Measurements from ENCODE around the gene GATD1. TPM values are rescaled to one million over a fixed set of nuclear protein-coding genes. Genes with fewer than 3 reads are reported as not detected.

GATD1 gene, protein sequence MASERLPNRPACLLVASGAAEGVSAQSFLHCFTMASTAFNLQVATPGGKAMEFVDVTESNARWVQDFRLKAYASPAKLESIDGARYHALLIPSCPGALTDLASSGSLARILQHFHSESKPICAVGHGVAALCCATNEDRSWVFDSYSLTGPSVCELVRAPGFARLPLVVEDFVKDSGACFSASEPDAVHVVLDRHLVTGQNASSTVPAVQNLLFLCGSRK
- total RNA-seq: 10 to 100 TPM; 47.7 to 51.9 TPM

DNA sequence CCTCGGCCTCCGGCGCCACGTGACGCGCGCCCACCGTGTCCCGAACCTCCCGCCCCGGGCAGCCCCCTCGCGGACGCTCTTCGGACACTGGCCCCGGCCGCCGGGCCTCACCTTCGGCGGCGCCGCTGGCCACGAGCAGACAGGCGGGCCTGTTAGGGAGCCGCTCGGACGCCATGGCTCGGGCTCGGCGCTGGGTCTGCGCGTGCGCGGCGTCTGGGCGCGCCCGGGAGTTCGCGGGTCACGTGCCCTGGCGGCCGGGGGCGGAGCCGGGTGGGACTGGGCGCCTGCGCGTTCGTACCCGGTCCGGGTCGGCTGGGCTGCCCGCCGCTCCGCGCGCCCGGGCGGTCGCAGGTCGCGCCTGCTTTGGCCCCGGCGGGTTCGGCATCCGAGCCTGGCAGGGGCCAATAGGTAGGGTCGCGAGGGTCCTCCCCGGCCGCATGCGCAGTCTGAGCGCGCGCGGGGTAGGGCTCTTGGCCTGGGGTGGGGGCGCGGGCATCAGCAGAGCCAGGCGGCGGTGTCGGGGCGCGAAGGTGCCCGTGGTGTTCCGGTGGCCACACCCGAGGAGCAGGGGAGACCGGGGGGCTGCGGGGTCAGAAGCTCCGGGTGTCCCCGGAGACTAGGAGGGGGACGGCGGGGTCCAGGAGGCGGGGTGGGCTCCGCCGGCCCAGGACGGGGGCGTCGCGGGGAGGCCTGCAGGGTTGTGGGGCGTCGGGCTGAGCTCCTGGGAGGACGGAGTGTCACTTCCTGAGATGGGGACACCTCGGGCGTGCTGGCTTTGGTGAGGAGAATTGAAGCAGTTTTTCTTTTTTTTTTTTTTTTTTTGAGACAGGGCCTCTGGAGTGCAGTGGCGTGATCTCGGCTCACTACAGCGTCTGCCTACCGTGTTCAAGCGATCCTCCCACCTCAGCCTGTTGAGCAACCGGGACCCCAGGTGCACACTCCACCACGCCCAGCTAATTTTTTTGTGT is at the start of gene GATD1:
Gene GATD1 (minus strand): TSS at position 200 of the 968 bp plus-strand sequence. CDS start 25 bp downstream, at position 175.
- peaks cover 28% of the 10 kb centered on the region for H3K4me1 Mint-ChIP-seq
- H3K4me3 Mint-ChIP-seq: peak within 1 kb of the TSS; percentile 91
- DNase-seq: peak; percentile 98
- H3K36me3 Mint-ChIP-seq: peaks cover 13% of the 10 kb centered on the region
- no peaks in the 10 kb centered on the region for H3K9me3 Mint-ChIP-seq
- H3K27ac Mint-ChIP-seq: peak within 1 kb of the TSS; percentile 83
- no peaks in the 10 kb centered on the region for H3K27me3 Mint-ChIP-seq

DNA sequence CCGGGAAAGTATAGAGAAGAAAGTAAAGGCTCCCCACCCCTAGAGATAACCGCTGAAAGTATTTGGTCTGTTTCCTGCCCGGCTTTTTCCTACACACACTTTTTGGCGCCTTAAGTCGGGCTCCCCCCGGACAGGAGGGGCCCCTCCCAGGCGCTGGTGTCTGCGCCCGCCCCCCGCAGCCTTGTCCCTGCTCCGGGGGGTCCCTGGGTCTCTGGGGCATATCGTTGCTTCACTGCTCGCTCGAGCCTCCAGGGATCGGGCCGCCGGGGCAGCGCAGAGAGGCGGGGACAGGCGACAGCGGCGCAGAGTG is 49.5 kb upstream of the GATD1 start:
- DNase-seq: no peak
- H3K4me3 Mint-ChIP-seq: peak overlapping the region; percentile 72
- H3K36me3 Mint-ChIP-seq: peaks cover 9% of the 10 kb centered on the region
- H3K27me3 Mint-ChIP-seq: peaks cover 41% of the 10 kb centered on the region
- no peak overlapping the region for H3K27ac Mint-ChIP-seq
- peaks cover 20% of the 10 kb centered on the region for H3K4me1 Mint-ChIP-seq
- H3K9me3 Mint-ChIP-seq: no peaks in the 10 kb centered on the region

DNA sequence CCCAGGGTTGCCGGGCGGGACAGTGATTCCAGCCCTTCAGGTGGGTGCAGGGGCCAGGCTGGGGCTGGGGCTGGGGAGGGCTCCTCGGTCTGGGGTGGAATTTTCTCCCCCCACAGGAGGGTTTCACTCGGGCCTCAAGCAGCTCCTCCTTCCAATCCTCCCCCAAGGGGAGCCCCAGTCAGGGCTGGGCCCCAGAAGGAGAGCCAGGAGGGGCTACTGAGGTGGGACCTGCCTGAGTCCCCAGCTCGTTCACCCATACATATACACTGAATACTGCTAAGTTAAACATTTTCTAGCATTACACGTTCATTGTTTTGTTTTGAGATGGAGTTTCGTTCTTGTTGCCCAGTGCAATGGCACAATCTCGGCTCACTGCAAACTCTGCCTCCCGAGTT is 48.9 kb upstream of the GATD1 start:
- H3K27me3 Mint-ChIP-seq: peaks cover 36% of the 10 kb centered on the region
- no peak for DNase-seq
- peaks cover 9% of the 10 kb centered on the region for H3K36me3 Mint-ChIP-seq
- H3K27ac Mint-ChIP-seq: no peak overlapping the region
- H3K4me3 Mint-ChIP-seq: peak overlapping the region; percentile 72
- peaks cover 20% of the 10 kb centered on the region for H3K4me1 Mint-ChIP-seq
- no peaks in the 10 kb centered on the region for H3K9me3 Mint-ChIP-seq

DNA sequence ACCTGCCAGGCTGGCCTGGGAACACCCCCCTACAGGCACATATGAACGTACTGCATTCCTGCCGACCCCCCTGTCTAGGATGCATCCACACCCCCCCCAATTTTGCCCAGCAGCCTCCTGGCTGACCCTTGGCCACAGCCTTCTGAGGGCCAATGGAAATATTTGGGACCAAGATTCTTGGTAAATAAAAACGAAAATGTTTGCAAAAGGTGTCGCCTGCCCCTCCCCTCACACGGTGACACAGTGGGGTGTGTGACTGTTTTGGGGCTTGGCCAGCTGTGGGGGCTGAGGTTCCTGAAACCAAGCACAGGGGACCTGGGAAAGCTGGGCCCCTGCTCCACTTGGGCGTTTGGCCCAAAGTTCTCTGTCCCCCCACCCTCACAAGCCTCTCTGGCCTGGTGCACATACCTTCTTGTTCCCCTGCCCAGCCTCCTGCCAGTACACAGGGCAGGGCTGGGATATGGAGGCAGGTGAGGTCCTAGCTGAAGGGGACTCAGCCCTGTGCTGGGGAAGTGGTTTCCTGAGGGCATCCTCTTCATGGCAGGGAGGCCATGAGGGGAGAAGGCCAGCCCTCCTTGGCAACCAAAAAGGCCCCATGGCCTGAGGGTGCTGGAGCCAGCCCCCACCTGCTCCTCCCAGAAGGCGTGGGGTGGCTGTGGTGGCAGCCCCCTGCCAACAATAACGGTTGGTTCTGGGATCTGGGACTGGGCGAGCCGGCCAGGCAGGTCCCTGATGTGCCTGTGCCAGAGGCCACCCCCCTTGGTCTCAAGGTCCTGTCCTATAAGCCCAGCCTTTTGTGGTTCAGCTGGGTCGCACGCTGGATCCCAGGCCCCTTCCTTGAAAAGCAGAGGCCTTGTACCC is 48.3 kb upstream of the GATD1 start:
- no peak for DNase-seq
- Mint-ChIP-seq H3K27me3 (peaks cover 34% of the 10 kb centered on the region), H3K4me1 (peaks cover 25% of the 10 kb centered on the region), H3K4me3 (no peak overlapping the region), H3K9me3 (no peaks in the 10 kb centered on the region), H3K36me3 (peaks cover 9% of the 10 kb centered on the region), H3K27ac (no peak overlapping the region)

DNA sequence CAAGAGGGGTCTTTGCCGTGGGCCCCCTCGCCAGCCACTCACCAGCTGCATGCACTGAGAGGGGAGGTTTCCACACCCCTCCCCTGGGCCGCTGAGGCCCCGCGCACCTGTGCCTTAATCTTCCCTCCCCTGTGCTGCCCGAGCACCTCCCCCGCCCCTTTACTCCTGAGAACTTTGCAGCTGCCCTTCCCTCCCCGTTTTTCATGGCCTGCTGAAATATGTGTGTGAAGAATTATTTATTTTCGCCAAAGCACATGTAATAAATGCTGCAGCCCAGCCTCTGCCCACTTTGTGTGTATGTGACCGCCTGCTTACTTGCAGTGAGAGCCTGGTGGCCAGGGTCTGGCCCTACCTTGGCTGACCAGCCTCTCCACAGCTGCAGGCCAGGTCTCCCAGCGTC is 47.7 kb upstream of the GATD1 start:
- H3K9me3 Mint-ChIP-seq: no peaks in the 10 kb centered on the region
- H3K4me1 Mint-ChIP-seq: peaks cover 28% of the 10 kb centered on the region
- DNase-seq: no peak
- peaks cover 29% of the 10 kb centered on the region for H3K27me3 Mint-ChIP-seq
- H3K27ac Mint-ChIP-seq: no peak overlapping the region
- no peak overlapping the region for H3K4me3 Mint-ChIP-seq
- peaks cover 9% of the 10 kb centered on the region for H3K36me3 Mint-ChIP-seq

DNA sequence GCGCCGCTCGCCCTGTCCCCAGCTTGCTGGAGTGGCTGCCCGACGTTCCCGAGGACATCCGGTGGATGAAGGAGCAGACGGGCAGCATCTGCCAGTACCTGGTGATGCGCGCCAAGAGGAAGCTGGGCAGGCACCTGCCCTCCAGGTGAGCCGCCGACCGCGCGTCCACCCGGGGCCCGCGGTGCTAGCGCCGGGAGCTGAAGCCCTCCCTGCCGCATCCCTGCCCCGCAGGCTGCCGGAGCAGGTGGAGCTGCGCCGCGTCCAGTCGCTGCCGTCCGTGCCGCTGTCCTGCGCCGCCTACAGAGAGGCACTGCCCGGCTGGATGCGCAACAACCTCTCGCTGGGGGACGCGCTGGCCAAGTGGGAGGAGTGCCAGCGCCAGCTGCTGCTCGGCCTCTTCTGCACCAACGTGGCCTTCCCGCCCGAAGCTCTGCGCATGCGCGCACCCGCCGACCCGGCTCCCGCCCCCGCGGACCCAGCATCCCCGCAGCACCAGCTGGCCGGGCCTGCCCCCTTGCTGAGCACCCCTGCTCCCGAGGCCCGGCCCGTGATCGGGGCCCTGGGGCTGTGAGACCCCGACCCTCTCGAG is 47.1 kb upstream of the GATD1 start:
- peaks cover 27% of the 10 kb centered on the region for H3K4me1 Mint-ChIP-seq
- no peaks in the 10 kb centered on the region for H3K9me3 Mint-ChIP-seq

DNA sequence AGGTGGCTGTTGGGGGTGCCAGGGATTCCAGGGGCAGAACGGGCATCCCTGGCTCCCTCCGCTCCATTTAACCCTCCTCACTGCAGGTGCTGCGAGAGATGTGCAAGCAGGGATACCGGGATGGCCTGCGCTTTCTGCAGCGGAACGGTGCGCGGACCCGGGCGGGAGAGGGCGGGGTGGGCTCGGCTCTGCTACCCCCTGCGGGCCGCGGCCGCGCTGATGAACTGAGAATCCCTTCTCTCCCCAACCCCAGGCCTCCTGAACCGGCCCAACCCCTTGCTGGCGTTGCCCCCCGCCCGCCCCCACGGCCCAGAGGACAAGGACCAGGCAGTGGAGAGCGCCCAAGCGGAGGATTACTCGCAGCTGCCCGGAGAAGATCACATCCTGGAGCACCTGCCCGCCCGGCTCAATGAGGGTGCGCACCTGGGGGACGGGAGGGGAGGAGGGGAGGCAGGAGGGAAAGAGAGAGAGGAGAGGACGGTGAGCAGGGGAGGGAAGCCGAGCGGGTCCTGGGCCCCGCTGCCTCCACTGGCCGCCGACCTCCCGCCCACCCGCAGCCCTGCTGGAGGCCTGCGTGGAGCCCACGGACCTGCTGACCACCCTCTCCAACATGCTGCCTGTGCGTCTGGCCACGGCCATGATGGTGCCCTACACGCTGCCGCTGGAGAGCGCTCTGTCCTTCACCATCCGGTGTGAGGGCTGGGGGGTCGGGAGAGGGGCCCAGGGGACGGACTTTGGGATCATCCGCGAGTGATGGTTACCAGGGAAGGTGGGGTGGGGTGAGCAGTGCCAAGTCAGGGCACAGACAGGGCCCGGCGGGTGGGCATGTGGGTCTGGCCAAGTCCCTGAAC is 46.4 kb upstream of the GATD1 start:
- no peak for DNase-seq
- H3K36me3 Mint-ChIP-seq: peaks cover 9% of the 10 kb centered on the region
- H3K27ac Mint-ChIP-seq: no peak overlapping the region
- H3K4me1 Mint-ChIP-seq: peaks cover 22% of the 10 kb centered on the region
- no peaks in the 10 kb centered on the region for H3K9me3 Mint-ChIP-seq
- no peak overlapping the region for H3K4me3 Mint-ChIP-seq
- peaks cover 16% of the 10 kb centered on the region for H3K27me3 Mint-ChIP-seq

More for the DNA sequence above, 47.1 kb upstream of the GATD1 start:
- Mint-ChIP-seq H3K4me3 (no peak overlapping the region), H3K36me3 (peaks cover 9% of the 10 kb centered on the region), H3K27ac (no peak overlapping the region), H3K27me3 (peaks cover 23% of the 10 kb centered on the region)
- DNase-seq: no peak

DNA sequence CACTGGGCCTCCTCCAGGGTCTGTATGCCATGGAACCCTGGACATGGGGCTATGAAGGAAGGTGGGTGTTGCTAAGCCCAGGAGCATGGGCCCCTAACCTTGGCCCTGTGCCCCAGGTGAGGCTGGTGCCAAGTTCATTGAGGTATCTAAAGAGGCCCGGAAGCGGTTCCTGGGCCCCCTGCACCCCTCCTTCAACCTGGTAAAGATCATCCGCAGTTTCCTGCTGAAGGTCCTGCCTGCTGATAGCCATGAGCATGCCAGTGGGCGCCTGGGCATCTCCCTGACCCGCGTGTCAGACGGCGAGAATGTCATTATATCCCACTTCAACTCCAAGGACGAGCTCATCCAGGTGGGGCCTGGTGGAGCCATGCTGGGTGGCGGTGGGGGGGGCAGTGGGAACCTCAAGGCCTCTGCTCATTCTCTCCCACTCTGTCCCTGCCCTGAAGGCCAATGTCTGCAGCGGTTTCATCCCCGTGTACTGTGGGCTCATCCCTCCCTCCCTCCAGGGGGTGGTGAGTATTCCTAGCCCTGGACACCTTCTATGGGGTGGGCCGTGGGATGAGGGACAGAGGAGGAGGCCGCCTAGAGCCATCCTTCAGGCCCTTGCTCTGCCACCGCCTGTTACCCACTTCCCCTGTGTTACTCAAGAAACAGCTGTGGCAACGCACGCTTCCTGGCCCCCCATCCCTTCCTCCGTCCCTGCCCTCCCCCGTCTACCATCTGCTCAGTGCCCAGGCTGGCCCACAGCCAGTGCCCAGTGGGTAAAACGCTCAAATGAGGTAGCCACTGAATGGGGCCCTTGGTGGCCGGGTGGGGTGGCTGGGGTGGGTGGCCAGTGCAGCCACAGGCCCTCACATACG is 44.5 kb upstream of the GATD1 start:
- H3K27ac Mint-ChIP-seq: no peak overlapping the region
- H3K4me1 Mint-ChIP-seq: peaks cover 18% of the 10 kb centered on the region
- peaks cover 3% of the 10 kb centered on the region for H3K27me3 Mint-ChIP-seq
- no peak overlapping the region for H3K4me3 Mint-ChIP-seq
- no peaks in the 10 kb centered on the region for H3K9me3 Mint-ChIP-seq
- DNase-seq: no peak
- peaks cover 9% of the 10 kb centered on the region for H3K36me3 Mint-ChIP-seq

DNA sequence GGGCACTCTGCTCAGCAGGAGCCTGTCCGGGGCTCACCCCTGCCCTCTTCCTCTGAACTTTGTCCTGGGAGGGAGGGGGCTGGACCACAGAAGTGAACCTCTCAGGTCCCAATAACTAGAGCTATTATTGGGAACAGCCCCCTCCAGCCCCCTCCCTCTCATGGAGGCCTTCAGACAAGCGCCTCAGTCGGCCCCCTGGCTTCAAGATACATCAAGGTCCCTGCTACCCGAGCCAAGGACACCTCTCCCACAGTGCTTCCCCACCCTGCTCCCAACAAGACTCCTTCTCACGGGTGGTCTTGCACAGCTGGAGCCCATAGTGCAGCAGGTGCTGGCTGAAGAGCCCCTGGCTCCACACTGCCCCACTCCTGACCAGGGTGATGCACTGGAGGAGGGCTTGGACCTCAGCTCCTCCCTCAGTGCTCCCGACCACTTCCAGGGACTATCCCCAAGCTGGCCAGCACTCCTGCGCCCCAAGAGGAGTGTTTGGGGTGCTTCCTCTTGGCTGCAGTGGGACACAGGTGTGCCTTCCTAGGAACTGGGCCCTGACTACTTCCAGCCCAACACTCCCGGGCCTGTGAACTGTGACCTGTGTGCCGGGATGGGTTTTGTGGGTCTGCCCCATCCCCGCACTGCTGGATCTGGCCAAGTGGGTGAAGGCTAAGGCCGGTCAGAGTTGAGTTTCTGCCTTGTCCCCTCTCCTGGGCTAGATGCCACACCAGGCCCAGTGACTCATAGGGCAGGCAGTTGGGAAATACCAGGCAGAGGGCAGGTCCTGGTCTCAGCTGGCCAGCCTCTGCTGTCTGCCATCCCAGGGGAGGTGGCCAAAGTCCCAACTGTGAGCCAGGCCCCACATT is 43.6 kb upstream of the GATD1 start:
- H3K4me1 Mint-ChIP-seq: peaks cover 17% of the 10 kb centered on the region
- H3K9me3 Mint-ChIP-seq: no peaks in the 10 kb centered on the region
- peak overlapping the region; percentile 25 for H3K27ac Mint-ChIP-seq
- H3K27me3 Mint-ChIP-seq: no peaks in the 10 kb centered on the region
- H3K36me3 Mint-ChIP-seq: peaks cover 9% of the 10 kb centered on the region
- H3K4me3 Mint-ChIP-seq: peak overlapping the region; percentile 77
- no peak for DNase-seq

DNA sequence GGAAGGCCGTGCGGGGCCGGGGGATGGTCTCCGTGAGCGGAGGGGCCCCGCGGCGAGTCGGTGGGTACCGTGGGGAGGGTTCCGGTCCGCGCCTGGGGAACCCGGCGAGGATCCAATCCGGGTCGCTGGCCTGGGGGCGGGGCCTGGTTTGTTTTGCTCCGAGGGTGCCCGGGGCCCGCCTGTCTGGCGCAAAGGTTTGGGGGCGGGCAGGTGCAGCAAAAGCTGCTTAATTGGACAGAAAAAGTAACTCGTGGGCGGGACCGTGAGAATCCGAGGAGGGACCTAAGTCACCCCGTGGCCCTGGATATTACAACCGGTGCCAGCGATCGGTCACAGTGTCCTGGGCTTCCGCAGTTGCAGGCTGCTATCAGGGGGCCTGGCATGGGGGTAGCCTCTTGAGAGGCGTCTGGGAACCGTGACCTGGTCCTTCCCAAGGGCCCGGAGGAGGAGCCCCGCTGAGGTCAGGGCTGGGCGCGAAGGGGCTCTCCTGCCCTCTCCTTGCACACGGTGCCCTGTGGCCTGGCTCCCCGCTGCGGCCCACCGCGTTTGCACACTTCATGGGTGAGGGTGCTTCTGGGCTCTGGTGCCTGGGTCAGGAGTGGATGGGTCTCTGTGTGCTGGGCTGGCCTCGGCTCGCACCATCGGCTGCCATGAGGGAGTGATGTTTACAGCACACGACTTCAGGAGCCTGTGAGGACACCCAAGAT is 42.8 kb upstream of the GATD1 start:
- peaks cover 5% of the 10 kb centered on the region for H3K36me3 Mint-ChIP-seq

DNA sequence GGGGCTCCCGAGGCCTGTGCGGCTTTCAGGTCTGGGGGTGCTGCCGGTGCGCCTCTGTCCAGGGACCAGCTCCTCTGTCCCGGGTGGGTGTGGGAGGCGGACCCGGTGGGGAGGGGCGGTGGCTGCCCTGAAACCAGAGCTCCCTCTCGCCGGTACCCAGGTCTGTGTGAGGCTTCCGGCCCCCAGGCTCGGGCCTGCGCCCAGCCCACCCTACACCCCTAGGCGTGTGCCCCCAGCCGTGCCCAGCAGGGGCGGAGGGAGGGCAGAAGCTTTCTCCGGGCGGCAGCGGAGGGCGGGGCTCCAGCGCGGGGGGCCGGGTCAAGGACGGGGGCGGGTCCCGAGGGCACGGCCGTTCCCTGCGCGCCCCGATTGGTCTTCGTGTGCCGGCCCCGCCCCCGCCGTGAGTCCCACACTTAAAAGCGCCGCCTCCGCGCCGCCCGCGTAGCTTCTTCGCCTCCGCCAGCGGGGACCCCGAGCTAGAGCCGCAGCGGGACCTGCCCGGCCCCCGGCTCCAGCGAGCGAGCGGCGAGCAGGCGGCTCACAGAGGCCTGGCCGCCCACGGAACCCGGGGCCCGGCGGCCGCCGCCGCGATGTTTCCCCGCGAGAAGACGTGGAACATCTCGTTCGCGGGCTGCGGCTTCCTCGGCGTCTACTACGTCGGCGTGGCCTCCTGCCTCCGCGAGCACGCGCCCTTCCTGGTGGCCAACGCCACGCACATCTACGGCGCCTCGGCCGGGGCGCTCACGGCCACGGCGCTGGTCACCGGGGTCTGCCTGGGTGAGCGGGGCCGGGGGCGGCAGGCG is 42.0 kb upstream of the GATD1 start:
- Mint-ChIP-seq H3K9me3 (no peaks in the 10 kb centered on the region), H3K4me1 (peaks cover 17% of the 10 kb centered on the region), H3K36me3 (no peaks in the 10 kb centered on the region), H3K4me3 (peak overlapping the region; percentile 77), H3K27ac (peak overlapping the region; percentile 60), H3K27me3 (no peaks in the 10 kb centered on the region)
- DNase-seq: peak; percentile 94

More for the DNA sequence above, 42.8 kb upstream of the GATD1 start:
- Mint-ChIP-seq H3K27me3 (no peaks in the 10 kb centered on the region), H3K4me1 (peaks cover 17% of the 10 kb centered on the region), H3K9me3 (no peaks in the 10 kb centered on the region), H3K27ac (peak overlapping the region; percentile 48), H3K4me3 (peak overlapping the region; percentile 77)
- DNase-seq: peak; percentile 94

Data from activated naive CD8-positive, alpha-beta T cell treated with anti-CD3 and anti-CD28 coated beads for 36 hours (primary cell).